HepG2 (cell line): Measurements from ENCODE around the gene PDZK1. TPM values are rescaled to one million over a fixed set of nuclear protein-coding genes. Genes with fewer than 3 reads are reported as not detected.

ENCODE experiments used
- ATAC-seq: fragments of 200-7000 bp; cut with Tn5 transposase; 3 replicates; pipeline ENCODE4 v1.9.1; 2020; ENCODE audit warnings: mild to moderate bottlenecking, moderate library complexity
- BruUV-seq: library from RNA; stranded (reverse); fragments of 400-500 nt; replicated peaks from 2 replicates; lab custom pipeline; 2021; lab: Mats Ljungman, UMichigan
- CTCF ChIA-PET: fragments of 300-600 bp; formaldehyde crosslinking; extraction: SDS; loops from one replicate; lab custom pipeline; 2021; ENCODE audit warnings: low total read pairs, inconsistent platforms, low intra/inter-chr PET ratio; lab: Yijun Ruan, JAX
- POLR2A ChIA-PET: fragments of 350-600 bp; sonication (Branson Sonifier 250); formaldehyde crosslinking; loops from one replicate; lab custom pipeline; 2020; ENCODE audit warnings: antibody characterized with exemption, inconsistent platforms; lab: Yijun Ruan, JAX
- DNase-seq: peaks from one replicate; pipeline ENCODE4 v3.0.0-alpha.2; 2015; ENCODE audit warnings: low spot score
- FAIRE-seq: peaks from 3 replicates; lab custom pipeline; 2011; peaks lifted over from hg19 to GRCh38; lab: Jason Lieb, UNC
- H2AFZ ChIP-seq: one replicate; pipeline ENCODE4 v1.6.1; 2011; ENCODE audit warnings: low read length, inconsistent platforms
- H3K27ac ChIP-seq: fragments of 300-600 bp; 3 replicates; pipeline ENCODE4 v1.8.0; 2011; ENCODE audit warnings: mixed run types, mild to moderate bottlenecking, mixed read lengths, low read length, inconsistent platforms; ENCODE audit not compliant: insufficient read depth; ENCODE audit errors: extremely low read length
- H3K27me3 ChIP-seq, 2 experiments: fragments of 200-600 bp in 1 of 2; 2 replicates in 1 of 2; 3 replicates in 1 of 2; pipeline versions ENCODE4 v1.6.0 to v1.8.0; 2011; ENCODE audit warnings: low read length in 2 of 2, mild to moderate bottlenecking in 2 of 2, moderate library complexity in 2 of 2, inconsistent platforms in 1 of 2; ENCODE audit not compliant: insufficient read depth in 2 of 2, control insufficient read depth in 1 of 2
- H3K36me3 ChIP-seq, 2 experiments: fragments of 200-600 bp in 1 of 2; replicated peaks in 1 of 2; 2 replicates in 1 of 2; 3 replicates in 1 of 2; pipeline versions ENCODE4 v1.5.1 to v1.8.0; 2011; ENCODE audit warnings: low read length in 2 of 2, inconsistent platforms in 1 of 2; ENCODE audit not compliant: insufficient read depth in 2 of 2, control insufficient read depth in 1 of 2
- H3K4me1 ChIP-seq: 2 replicates; pipeline ENCODE4 v1.5.1; 2012; ENCODE audit warnings: low read length, inconsistent platforms; ENCODE audit not compliant: insufficient read depth
- H3K4me2 ChIP-seq: 2 replicates; pipeline ENCODE4 v1.6.0; 2011; ENCODE audit warnings: low read depth, low read length, inconsistent platforms
- H3K4me3 ChIP-seq, 3 experiments: fragments of 200-600 bp in 1 of 3; sonication (generic), shearing (Covaris generic) in 1 of 3; replicated peaks in 1 of 3; 2 replicates each; pipeline ENCODE4 v1.5.1; 2011 to 2016; ENCODE audit warnings: low read length in 3 of 3, inconsistent platforms in 2 of 3, low read depth in 2 of 3, mild to moderate bottlenecking in 2 of 3, control low read depth in 1 of 3, mixed read lengths in 1 of 3; ENCODE audit not compliant: insufficient read depth in 1 of 3
- H3K79me2 ChIP-seq: one replicate; pipeline ENCODE4 v1.6.1; 2011; ENCODE audit warnings: low read length, inconsistent platforms; ENCODE audit not compliant: insufficient read depth
- H3K9ac ChIP-seq: 2 replicates; pipeline ENCODE4 v1.6.0; 2011; ENCODE audit warnings: mild to moderate bottlenecking, low read depth, low read length, inconsistent platforms; ENCODE audit not compliant: insufficient read depth
- H3K9me3 ChIP-seq: 2 replicates; pipeline ENCODE4 v1.5.1; 2012; ENCODE audit warnings: mild to moderate bottlenecking, low read length
- H4K20me1 ChIP-seq: 2 replicates; pipeline ENCODE4 v1.6.0; 2011; ENCODE audit warnings: inconsistent platforms, mild to moderate bottlenecking, low read length, moderate library complexity; ENCODE audit not compliant: insufficient read depth
- CEBPB ChIP-seq: IDR thresholded peaks from 2 replicates; pipeline ENCODE4 v1.6.1; 2011; ENCODE audit warnings: low read depth, low read length, improper control_type of control experiment, borderline replicate concordance
- EP300 ChIP-seq, 3 experiments: sonication (generic) in 1 of 3; formaldehyde crosslinking in 1 of 3; IDR thresholded peaks; 2 replicates each; pipeline versions ENCODE4 v1.5.1 to v1.6.1; 2011 to 2020; ENCODE audit warnings: low read depth in 2 of 3, low read length in 2 of 3, borderline replicate concordance in 1 of 3, improper control_type of control experiment in 1 of 3, mild to moderate bottlenecking in 1 of 3, missing genetic modification reagents in 1 of 3, moderate library complexity in 1 of 3
- HES4 ChIP-seq: sonication (generic); formaldehyde crosslinking; IDR thresholded peaks from 2 replicates; pipeline ENCODE4 v1.9.0; 2021; ENCODE audit warnings: mild to moderate bottlenecking, missing genetic modification reagents, borderline replicate concordance
- HOXA9 ChIP-seq: sonication (generic); formaldehyde crosslinking; IDR thresholded peaks from 2 replicates; pipeline ENCODE4 v1.8.1; 2022; ENCODE audit warnings: missing genetic modification reagents, mild to moderate bottlenecking, moderate library complexity, borderline replicate concordance
- ISL2 ChIP-seq: sonication (generic); formaldehyde crosslinking; IDR thresholded peaks from 2 replicates; pipeline ENCODE4 v1.5.0; 2020; ENCODE audit warnings: missing genetic modification reagents
- NPAS2 ChIP-seq: sonication (generic); formaldehyde crosslinking; IDR thresholded peaks from 2 replicates; pipeline ENCODE4 v1.8.0; 2022; ENCODE audit warnings: mild to moderate bottlenecking, missing genetic modification reagents, borderline replicate concordance
- ZGPAT ChIP-seq: IDR thresholded peaks from 2 replicates; pipeline ENCODE4 v1.6.1; 2016; ENCODE audit warnings: mild to moderate bottlenecking
- ZNF274 ChIP-seq: sonication (generic); formaldehyde crosslinking; IDR thresholded peaks from 2 replicates; pipeline ENCODE4 v1.5.1; 2020; ENCODE audit warnings: mild to moderate bottlenecking, missing genetic modification reagents
- ZNF326 ChIP-seq: sonication (generic); formaldehyde crosslinking; IDR thresholded peaks from 2 replicates; pipeline ENCODE4 v1.4.0; 2020; ENCODE audit warnings: missing genetic modification reagents, borderline replicate concordance
- ZNF609 ChIP-seq: sonication (generic); formaldehyde crosslinking; IDR thresholded peaks from 2 replicates; pipeline ENCODE4 v1.4.0; 2020; ENCODE audit warnings: mild to moderate bottlenecking, missing genetic modification reagents, borderline replicate concordance
- ZNF776 ChIP-seq: sonication (generic); formaldehyde crosslinking; IDR thresholded peaks from 2 replicates; pipeline ENCODE4 v1.4.0; 2020; ENCODE audit warnings: mild to moderate bottlenecking, missing genetic modification reagents
- ZNF782 ChIP-seq: sonication (generic); formaldehyde crosslinking; IDR thresholded peaks from 2 replicates; pipeline ENCODE4 v1.4.0; 2020; ENCODE audit warnings: missing genetic modification reagents, mild to moderate bottlenecking, borderline replicate concordance
- ZSCAN22 ChIP-seq: sonication (generic); formaldehyde crosslinking; IDR thresholded peaks from 2 replicates; pipeline ENCODE4 v1.4.0; 2020; ENCODE audit warnings: mild to moderate bottlenecking, missing genetic modification reagents
- WGBS: methylation state at CpG from one replicate; pipeline ENCODE4 v1.1.6; 2017; ENCODE audit warnings: low lambda C conversion rate; 5-methylcytosine and 5-hydroxymethylcytosine counted together
- in situ Hi-C: cut with HindIII; loops from 2 replicates; pipeline ENCODE4 v1.10.0; 2017; ENCODE audit warnings: low pct_unique_long_range_greater_than_20kb; ENCODE audit not compliant: extremely low pct_ligation_motif_present
- intact Hi-C: fragments of 100-400 bp; cut with micrococcal nuclease; formaldehyde crosslinking; loops from one replicate; pipeline ENCODE4 v1.10.0; 2022; ENCODE audit not compliant: unreplicated experiment
- polyA plus RNA-seq, 8 experiments: library from polyadenylated mRNA; depleted of rRNA in 3 of 8; stranded (reverse) in 7 of 8; unstranded in 1 of 8; fragments of >200 nt; fragmentation: Illumina TruSeq in 4 of 8; extraction: Trizol in 4 of 8; gene quantifications; 2 replicates each; pipeline versions ENCODE4 v1.2.1 to v1.2.3, GENCODE V29; 2011 to 2016; ENCODE audit warnings: low read depth in 4 of 8, missing spikeins in 1 of 8, mixed read lengths in 1 of 8; ENCODE audit not compliant: insufficient read depth in 1 of 8
- total RNA-seq, 5 experiments: library from RNA; depleted of rRNA; stranded (reverse); fragments of >200 nt; fragmentation: Illumina TruSeq; extraction: Trizol; gene quantifications; 2 replicates each; pipeline ENCODE4 v1.2.3, GENCODE V29; 2016; ENCODE audit warnings: low read depth in 1 of 5

PDZK1 gene
- total and polyA plus RNA-seq, 2 of the 13 experiments (the other 11 are each of a cell fraction or from before 2014, with no cell fraction given): 16.2 to 46.4 TPM

- TF ChIP-seq EP300 (IDR thresholded peaks at IDR 0.05; ENCODE audit: low read depth in 2 of 2, low read length in 2 of 2): no peak
- no peak for TF ChIP-seq EP300 (CRISPR knock-in tag; IDR thresholded peaks at IDR 0.05; ENCODE audit: borderline replicate concordance)
- TF ChIP-seq ZNF782 (CRISPR knock-in tag): no peak
- TF ChIP-seq ZNF326 (CRISPR knock-in tag): no peak
- no peak for TF ChIP-seq ZNF776 (CRISPR knock-in tag)
- TF ChIP-seq CEBPB: no peak
- TF ChIP-seq ZNF274 (CRISPR knock-in tag): no peak
- TF ChIP-seq ZNF609 (CRISPR knock-in tag): no peak
- no peak for TF ChIP-seq ZSCAN22 (CRISPR knock-in tag)
- no peak for TF ChIP-seq HES4
- no peak for TF ChIP-seq ISL2 (CRISPR knock-in tag)
- TF ChIP-seq ZGPAT (CRISPR knock-in tag): no peak
- TF ChIP-seq NPAS2 (CRISPR knock-in tag): no peak
- TF ChIP-seq HOXA9: no peak
- DNase-seq: no peak
- H3K4me2 ChIP-seq: no peak overlapping the region
- no TSS peak for BruUV-seq
- H3K9ac ChIP-seq: no peak overlapping the region
- H2AFZ ChIP-seq: peak overlapping the region; percentile 33
- H3K27me3 ChIP-seq: no peaks in the 10 kb centered on the region
- no peaks in the 10 kb centered on the region for H3K79me2 ChIP-seq
- intact Hi-C loops: no loop called here
- no peaks in the 10 kb centered on the region for H4K20me1 ChIP-seq
- H3K9me3 ChIP-seq: no peaks in the 10 kb centered on the region
- FAIRE-seq: no peak
- WGBS: 74% methylated on average over 9 of the region's 10 CpGs
- ChIA-PET POLR2A (interaction anchor here (1.4 kb wide), 1 partner anchor 10 kb away, joined by 3 read pairs; the partner anchor contains the start of gene PDZK1), CTCF (no interaction called here)
- no peak for ATAC-seq
- no peaks in the 10 kb centered on the region for H3K36me3 ChIP-seq
- H3K27ac ChIP-seq: no peak overlapping the region
- H3K4me1 ChIP-seq: peaks cover 67% of the 10 kb centered on the region
- no peak overlapping the region for H3K4me3 ChIP-seq
- in situ Hi-C loops: no loop called here
These were observed 9.6 kb upstream of the PDZK1 start for GRCh38 chr1:145716641-145717345.
